ENCODE results near the gene CD226.

The CD226 gene

DNA sequence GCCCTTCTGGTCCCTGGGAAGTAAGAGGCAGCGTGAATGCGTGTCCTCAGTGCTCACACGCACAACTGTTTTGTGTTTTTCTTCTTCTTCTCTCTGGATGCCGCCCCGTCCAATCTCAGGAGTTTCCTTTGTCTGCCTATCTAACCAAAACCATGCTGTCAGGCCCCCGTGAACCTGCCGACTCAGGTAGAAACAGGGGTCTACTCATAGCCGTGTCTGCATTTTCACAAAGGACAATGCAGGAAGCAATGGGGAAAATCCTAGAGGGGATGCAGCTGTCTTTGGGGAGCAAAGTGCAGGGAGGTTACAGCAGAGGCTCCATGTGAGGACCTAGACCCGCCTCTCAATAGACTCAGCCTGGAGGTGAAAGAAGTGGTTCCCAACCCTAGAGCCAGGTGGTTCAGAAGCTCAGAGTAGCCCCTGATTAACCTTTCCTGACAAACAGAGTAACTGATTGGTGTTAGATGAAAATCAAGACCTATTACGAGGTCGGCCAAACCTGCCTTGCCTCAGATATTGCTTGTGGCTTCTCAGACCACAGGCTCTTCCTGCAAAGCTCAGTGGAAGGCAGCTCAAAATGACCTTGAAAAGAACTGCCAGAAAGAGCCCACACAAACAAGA, 49.3 kb downstream of the CD226 start:
- Histone ChIP-seq H3K27ac (no peak overlapping the region), H3K4me3 (ENCODE audit: low read depth in 1 of 2, low read length in 1 of 2) (no peak overlapping the region), H3K36me3 (no peaks in the 10 kb centered on the region), H3K27me3 (no peaks in the 10 kb centered on the region), H3K9me3 (no peaks in the 10 kb centered on the region), H3K4me1 (ENCODE audit: control insufficient read depth in 1 of 2, insufficient read depth in 1 of 2, low read depth in 1 of 2, low read length in 1 of 2) (no peaks in the 10 kb centered on the region)
- TF ChIP-seq, protein P1, sequence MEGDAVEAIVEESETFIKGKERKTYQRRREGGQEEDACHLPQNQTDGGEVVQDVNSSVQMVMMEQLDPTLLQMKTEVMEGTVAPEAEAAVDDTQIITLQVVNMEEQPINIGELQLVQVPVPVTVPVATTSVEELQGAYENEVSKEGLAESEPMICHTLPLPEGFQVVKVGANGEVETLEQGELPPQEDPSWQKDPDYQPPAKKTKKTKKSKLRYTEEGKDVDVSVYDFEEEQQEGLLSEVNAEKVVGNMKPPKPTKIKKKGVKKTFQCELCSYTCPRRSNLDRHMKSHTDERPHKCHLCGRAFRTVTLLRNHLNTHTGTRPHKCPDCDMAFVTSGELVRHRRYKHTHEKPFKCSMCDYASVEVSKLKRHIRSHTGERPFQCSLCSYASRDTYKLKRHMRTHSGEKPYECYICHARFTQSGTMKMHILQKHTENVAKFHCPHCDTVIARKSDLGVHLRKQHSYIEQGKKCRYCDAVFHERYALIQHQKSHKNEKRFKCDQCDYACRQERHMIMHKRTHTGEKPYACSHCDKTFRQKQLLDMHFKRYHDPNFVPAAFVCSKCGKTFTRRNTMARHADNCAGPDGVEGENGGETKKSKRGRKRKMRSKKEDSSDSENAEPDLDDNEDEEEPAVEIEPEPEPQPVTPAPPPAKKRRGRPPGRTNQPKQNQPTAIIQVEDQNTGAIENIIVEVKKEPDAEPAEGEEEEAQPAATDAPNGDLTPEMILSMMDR (IDR thresholded peaks at IDR 0.05), result no peak

DNA sequence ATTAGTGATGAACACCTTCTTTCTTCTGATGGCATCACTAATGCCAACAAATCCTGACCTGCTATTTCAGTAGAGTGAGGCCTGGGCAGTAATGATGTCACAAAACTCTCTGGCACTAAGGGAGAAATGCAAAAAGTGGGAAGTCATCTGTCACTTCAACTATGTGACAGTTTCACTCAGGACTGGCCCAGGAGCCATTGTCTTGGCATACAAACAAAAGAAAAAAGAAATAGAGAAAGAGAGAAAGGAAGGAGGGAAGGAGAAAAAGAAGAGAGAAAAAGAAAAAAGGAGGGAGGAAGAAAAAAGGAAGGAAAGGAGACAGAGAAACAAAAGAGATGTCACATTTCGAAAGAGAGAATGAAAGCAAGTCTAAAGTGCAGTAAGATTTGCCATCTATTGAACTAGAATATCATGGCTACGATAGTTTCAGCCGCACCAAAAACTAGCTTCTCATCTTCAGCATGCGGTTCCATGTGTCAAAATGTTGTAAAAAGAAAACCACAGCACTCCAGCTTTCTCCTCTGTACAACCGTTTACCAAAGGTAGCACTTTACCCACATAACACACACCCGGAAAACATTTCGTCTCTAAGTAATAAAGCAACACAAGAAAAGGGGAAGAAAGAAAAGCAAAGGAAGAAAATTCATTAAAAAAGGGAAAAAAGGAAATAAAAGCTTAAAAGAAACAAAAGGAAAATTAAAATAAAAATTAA, 50.1 kb downstream of the CD226 start:
- Histone ChIP-seq H3K36me3 (no peaks in the 10 kb centered on the region), H3K27ac (no peak overlapping the region), H3K27me3 (no peaks in the 10 kb centered on the region), H3K4me3 (ENCODE audit: low read depth in 1 of 2, low read length in 1 of 2) (no peak overlapping the region), H3K4me1 (ENCODE audit: control insufficient read depth in 1 of 2, insufficient read depth in 1 of 2, low read depth in 1 of 2, low read length in 1 of 2) (no peaks in the 10 kb centered on the region), H3K9me3 (no peaks in the 10 kb centered on the region)
- TF ChIP-seq, protein P1 (IDR thresholded peaks at IDR 0.05), result no peak

DNA sequence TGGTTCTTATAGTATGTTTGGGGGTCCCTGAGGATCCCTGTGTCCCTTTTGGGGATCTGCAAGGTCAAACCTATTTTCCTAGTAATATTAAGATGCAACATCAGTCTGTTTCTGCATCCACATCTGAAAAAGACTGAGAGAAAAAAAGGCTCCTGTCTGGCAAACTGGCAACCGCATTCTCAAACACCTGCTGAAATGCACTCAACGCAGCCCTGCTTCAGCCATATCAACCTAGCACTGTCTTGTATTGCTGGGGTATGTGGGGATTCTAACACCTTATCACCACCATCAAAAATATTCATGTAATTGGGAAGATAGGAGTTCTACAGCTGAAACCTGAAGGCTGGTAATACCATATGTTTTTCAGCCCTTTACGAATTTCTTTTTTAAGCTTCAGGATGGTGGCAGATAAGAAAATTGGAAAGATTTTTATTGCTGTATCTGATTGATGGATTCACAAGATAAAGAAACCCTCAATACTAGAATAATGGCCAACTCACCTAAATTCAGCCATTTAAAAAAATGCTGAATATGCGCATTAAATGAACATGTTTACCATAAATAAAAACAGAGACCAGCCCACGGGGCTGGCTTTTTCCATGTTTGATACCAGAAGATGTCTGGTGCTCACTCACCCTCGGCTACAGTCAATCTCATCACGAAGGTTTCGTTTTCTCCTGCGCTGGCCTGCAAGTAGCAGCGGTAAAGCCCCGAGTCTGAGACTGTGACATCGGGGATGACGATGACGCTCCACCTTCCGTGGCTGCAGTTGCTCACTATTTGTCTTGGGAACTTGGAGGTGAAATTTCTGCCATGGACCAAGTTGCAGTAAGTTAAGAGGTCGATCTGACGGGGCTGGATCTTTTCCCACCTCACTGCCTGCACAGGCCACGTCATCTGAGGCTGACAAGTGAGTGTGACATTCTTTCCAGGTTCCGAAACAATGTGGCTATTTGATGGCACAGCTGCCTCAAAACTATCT, 52.3 kb downstream of the CD226 start:
- TF ChIP-seq, protein P1 (IDR thresholded peaks at IDR 0.05), result no peak
- H3K27ac ChIP-seq, result no peak overlapping the region
- no peaks in the 10 kb centered on the region for H3K9me3 ChIP-seq
- H3K4me1 ChIP-seq (ENCODE audit: control insufficient read depth in 1 of 2, insufficient read depth in 1 of 2, low read depth in 1 of 2, low read length in 1 of 2), result no peaks in the 10 kb centered on the region
- no peak overlapping the region for H3K4me3 ChIP-seq (ENCODE audit: low read depth in 1 of 2, low read length in 1 of 2)
- H3K36me3 ChIP-seq, result no peaks in the 10 kb centered on the region
- H3K27me3 ChIP-seq, result no peaks in the 10 kb centered on the region

DNA sequence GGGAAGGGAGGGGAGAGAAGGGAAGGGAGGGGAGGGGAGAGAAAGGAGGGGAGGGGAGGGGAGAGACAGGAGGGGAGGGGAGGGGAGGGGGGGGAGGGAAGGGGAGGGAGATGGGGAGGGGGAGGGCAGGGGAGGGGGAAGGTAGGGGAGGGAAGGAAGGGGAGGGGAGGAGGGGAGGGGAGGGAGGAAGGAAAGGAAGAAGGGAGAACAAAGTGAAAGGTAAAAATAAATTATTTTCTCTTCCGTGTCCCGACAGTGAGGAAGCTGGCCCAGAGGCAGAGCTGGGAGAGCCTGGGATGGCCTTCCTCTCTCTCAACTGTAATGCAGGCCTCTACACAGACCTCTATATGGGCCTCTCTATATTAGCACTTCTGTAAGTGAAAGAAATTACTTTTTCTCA, 53.2 kb downstream of the CD226 start:
- no peaks in the 10 kb centered on the region for H3K36me3 ChIP-seq
- H3K9me3 ChIP-seq, result no peaks in the 10 kb centered on the region
- H3K4me3 ChIP-seq (ENCODE audit: low read depth in 1 of 2, low read length in 1 of 2), result no peak overlapping the region
- H3K4me1 ChIP-seq (ENCODE audit: control insufficient read depth in 1 of 2, insufficient read depth in 1 of 2, low read depth in 1 of 2, low read length in 1 of 2), result no peaks in the 10 kb centered on the region
- TF ChIP-seq, protein P1 (IDR thresholded peaks at IDR 0.05), result no peak
- H3K27ac ChIP-seq, result no peak overlapping the region
- no peaks in the 10 kb centered on the region for H3K27me3 ChIP-seq

DNA sequence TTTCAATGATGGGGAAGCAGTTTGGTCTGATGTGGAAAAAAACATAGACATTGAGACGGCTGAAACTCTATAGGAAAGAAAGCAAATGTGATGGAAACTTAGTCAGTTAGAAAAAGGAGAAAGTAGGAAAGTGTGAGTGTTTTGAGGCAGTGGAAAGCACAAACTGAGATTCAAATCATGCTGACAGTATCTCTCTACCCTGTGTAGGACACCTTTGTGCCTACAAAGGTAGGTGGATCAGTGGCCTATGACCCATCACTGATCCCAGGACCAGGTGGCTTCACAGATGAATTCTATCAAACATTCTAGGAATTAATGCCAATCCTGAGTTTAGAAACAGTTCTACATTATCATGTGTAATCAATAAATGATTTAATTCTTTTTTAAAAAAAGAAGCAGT, 57.1 kb downstream of the CD226 start:
- H3K4me3 ChIP-seq (ENCODE audit: low read depth in 1 of 2, low read length in 1 of 2), result no peak overlapping the region
- H3K36me3 ChIP-seq, result no peaks in the 10 kb centered on the region
- TF ChIP-seq, protein P1 (IDR thresholded peaks at IDR 0.05), result no peak
- no peaks in the 10 kb centered on the region for H3K27me3 ChIP-seq
- H3K4me1 ChIP-seq (ENCODE audit: control insufficient read depth in 1 of 2, insufficient read depth in 1 of 2, low read depth in 1 of 2, low read length in 1 of 2), result no peaks in the 10 kb centered on the region
- no peaks in the 10 kb centered on the region for H3K9me3 ChIP-seq
- no peak overlapping the region for H3K27ac ChIP-seq
